BE2C (cell line): ENCODE data around the gene TBXA2R.

Source experiments
- DNase-seq: peaks from one replicate; pipeline ENCODE4 v3.0.0-alpha.2; 2020
- H3K27me3 ChIP-seq: fragments of 250-450 bp; sonication (Bioruptor Pico); 2 replicates; pipeline ENCODE4 v1.5.1; 2020; ENCODE audit warnings: mild to moderate bottlenecking
- H3K36me3 ChIP-seq: fragments of 250-450 bp; sonication (Bioruptor Pico); 2 replicates; pipeline ENCODE4 v1.5.1; 2020; ENCODE audit warnings: mild to moderate bottlenecking
- H3K4me1 ChIP-seq: fragments of 250-450 bp; sonication (Bioruptor Pico); 2 replicates; pipeline ENCODE4 v1.5.1; 2020
- H3K4me3 ChIP-seq: 2 replicates; pipeline ENCODE4 v1.5.1; 2011; ENCODE audit warnings: low read depth, low read length
- H3K9me3 ChIP-seq: fragments of 250-450 bp; sonication (Bioruptor Pico); 2 replicates; pipeline ENCODE4 v1.5.1; 2020
- TF ChIP-seq, protein P1 (sequence below): IDR thresholded peaks from 2 replicates; pipeline ENCODE4 v1.5.1; 2012; ENCODE audit warnings: mild to moderate bottlenecking, low read depth, low read length

Gene TBXA2R

GRCh38 chr19:3565139-3565538 is 41.5 kb downstream of the TBXA2R start:
- H3K27me3 ChIP-seq, result no peaks in the 10 kb centered on the region

GRCh38 chr19:3563709-3564524 is 42.8 kb downstream of the TBXA2R start:
- TF ChIP-seq, protein P1, sequence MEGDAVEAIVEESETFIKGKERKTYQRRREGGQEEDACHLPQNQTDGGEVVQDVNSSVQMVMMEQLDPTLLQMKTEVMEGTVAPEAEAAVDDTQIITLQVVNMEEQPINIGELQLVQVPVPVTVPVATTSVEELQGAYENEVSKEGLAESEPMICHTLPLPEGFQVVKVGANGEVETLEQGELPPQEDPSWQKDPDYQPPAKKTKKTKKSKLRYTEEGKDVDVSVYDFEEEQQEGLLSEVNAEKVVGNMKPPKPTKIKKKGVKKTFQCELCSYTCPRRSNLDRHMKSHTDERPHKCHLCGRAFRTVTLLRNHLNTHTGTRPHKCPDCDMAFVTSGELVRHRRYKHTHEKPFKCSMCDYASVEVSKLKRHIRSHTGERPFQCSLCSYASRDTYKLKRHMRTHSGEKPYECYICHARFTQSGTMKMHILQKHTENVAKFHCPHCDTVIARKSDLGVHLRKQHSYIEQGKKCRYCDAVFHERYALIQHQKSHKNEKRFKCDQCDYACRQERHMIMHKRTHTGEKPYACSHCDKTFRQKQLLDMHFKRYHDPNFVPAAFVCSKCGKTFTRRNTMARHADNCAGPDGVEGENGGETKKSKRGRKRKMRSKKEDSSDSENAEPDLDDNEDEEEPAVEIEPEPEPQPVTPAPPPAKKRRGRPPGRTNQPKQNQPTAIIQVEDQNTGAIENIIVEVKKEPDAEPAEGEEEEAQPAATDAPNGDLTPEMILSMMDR, result no peak
- no peak for DNase-seq
- Histone ChIP-seq H3K4me1 (no peaks in the 10 kb centered on the region), H3K36me3 (no peaks in the 10 kb centered on the region), H3K27me3 (no peaks in the 10 kb centered on the region), H3K4me3 (no peak overlapping the region), H3K9me3 (no peaks in the 10 kb centered on the region)

More at GRCh38 chr19:3565139-3565538, 41.5 kb downstream of the TBXA2R start:
- no peak for DNase-seq
- H3K9me3 ChIP-seq, result no peaks in the 10 kb centered on the region
- H3K4me1 ChIP-seq, result no peaks in the 10 kb centered on the region
- TF ChIP-seq, protein P1, result no peak
- no peak overlapping the region for H3K4me3 ChIP-seq
- no peaks in the 10 kb centered on the region for H3K36me3 ChIP-seq

DNA sequence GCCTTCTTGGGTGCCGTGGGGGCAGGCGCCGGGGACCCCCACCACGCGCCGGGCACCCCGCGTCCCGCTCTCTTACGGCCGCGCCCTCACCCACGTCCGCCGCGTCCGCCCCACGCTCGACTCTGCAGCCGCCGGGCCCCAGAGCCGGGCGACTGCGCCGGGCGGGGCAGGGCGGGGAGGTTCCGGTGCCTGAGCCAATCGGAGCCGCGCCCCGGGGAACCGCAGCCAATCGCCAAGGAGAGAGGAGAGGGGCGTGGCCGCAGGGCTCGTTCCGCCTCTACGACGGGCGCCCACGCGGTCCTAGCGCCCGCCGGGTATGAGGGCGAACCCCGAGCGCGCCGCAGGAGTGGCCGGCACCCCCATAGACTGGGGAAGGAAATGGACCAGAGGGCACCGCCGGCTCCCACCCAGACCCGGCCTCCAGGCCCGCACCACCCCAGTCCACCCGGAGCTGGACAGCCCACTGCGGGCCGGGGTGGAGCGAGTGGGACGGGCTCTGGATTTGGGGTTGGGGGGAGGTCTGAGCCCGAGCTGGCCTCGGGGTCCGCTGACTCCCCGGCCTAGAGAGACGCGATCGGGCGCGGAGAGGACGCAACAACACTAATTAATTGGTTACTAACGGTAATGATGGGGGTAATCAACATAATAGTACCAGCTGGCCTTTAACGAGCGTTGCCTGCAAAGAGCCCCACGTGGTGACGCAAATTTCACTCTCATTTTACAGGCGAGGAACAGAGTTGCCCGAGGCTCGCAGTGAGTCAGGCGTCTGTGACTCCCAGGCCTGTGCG is 49.0 kb downstream of the TBXA2R start, which contains the start of gene MFSD12:
MFSD12 (minus strand) TSS at position 126 of the 788 bp plus-strand sequence. CDS start 183 bp downstream, outside the sequence.
- H3K9me3 ChIP-seq, result no peaks in the 10 kb centered on the region
- TF ChIP-seq, protein P1, result no peak
- no peaks in the 10 kb centered on the region for H3K27me3 ChIP-seq
- peak within 1 kb of the TSS; percentile 84 for H3K4me3 ChIP-seq
- DNase-seq, result peak; percentile 97
- H3K4me1 ChIP-seq, result no peaks in the 10 kb centered on the region
- no peaks in the 10 kb centered on the region for H3K36me3 ChIP-seq

DNA sequence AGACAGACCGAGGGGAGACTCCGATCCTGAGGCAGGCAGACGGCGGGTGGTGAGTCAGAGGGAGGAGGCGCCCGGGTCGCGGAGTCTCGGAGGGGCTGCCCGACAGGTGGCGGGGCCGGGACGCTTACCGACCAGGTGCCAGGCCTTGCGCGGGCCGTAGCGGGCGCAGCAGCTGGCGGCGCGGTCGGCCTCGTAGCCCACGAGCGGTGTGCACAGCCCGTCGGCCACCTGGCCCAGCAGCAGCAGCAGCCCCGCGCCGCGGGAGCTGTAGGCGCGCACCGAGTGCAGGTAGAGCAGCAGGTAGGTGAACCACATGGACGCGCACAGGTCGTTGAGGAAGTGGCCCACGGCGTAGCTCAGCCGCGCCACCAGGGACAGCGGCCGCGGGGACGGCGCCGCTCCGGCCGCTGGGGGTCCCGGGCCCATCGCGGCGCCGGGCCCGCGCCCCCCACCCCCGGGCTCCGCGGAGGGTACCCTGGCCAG is 49.7 kb downstream of the TBXA2R start:
- no peak for DNase-seq
- no peaks in the 10 kb centered on the region for H3K36me3 ChIP-seq
- H3K4me3 ChIP-seq, result peak overlapping the region; percentile 71
- H3K4me1 ChIP-seq, result no peaks in the 10 kb centered on the region
- H3K9me3 ChIP-seq, result no peaks in the 10 kb centered on the region
- TF ChIP-seq, protein P1, result no peak
- H3K27me3 ChIP-seq, result no peaks in the 10 kb centered on the region

- no peaks in the 10 kb centered on the region for H3K9me3 ChIP-seq
- DNase-seq, result no peak
- no peaks in the 10 kb centered on the region for H3K27me3 ChIP-seq
- TF ChIP-seq, protein P1, result no peak
- H3K36me3 ChIP-seq, result no peaks in the 10 kb centered on the region
- no peaks in the 10 kb centered on the region for H3K4me1 ChIP-seq
- H3K4me3 ChIP-seq, result peak overlapping the region; percentile 71
Measured at GRCh38 chr19:3556423-3556977, 50.2 kb downstream of the TBXA2R start.
